Measurements from ENCODE around the gene XKR3. TPM values are rescaled to one million over a fixed set of nuclear protein-coding genes. Genes with fewer than 3 reads are reported as not detected.

XKR3 gene
- total RNA-seq, 1 experiment from 2014 or later = 0.17 TPM

GRCh38 chr22:16845465-16845864 is 20.3 kb upstream of the XKR3 start:
- intact Hi-C loops (cut with micrococcal nuclease; ENCODE audit: unreplicated experiment) = no loop called here
- Histone ChIP-seq H3K27ac (ENCODE audit: low read depth, low read length, poor library complexity, severe bottlenecking) (no peak overlapping the region), H3K27me3 (replicated peaks; ENCODE audit: insufficient read depth, low read depth, low read length, poor library complexity) (no peaks in the 10 kb centered on the region), H3K9me3 (ENCODE audit: low read depth, low read length, poor library complexity, severe bottlenecking) (peaks cover 22% of the 10 kb centered on the region), H3K36me3 (ENCODE audit: insufficient read depth, low read length, poor library complexity, severe bottlenecking) (no peaks in the 10 kb centered on the region), H3K4me1 (ENCODE audit: insufficient read depth, low read length, poor library complexity, severe bottlenecking) (no peaks in the 10 kb centered on the region), H3K4me3 (ENCODE audit: low read depth, low read length, poor library complexity, severe bottlenecking) (no peak overlapping the region)
- DNase-seq (ENCODE audit: low spot score) = no peak
- CTCF ChIA-PET = no interaction called here
- POLR2A ChIA-PET (ENCODE audit: low non-redundant PET) = no interaction called here
- TF ChIP-seq, protein P1, sequence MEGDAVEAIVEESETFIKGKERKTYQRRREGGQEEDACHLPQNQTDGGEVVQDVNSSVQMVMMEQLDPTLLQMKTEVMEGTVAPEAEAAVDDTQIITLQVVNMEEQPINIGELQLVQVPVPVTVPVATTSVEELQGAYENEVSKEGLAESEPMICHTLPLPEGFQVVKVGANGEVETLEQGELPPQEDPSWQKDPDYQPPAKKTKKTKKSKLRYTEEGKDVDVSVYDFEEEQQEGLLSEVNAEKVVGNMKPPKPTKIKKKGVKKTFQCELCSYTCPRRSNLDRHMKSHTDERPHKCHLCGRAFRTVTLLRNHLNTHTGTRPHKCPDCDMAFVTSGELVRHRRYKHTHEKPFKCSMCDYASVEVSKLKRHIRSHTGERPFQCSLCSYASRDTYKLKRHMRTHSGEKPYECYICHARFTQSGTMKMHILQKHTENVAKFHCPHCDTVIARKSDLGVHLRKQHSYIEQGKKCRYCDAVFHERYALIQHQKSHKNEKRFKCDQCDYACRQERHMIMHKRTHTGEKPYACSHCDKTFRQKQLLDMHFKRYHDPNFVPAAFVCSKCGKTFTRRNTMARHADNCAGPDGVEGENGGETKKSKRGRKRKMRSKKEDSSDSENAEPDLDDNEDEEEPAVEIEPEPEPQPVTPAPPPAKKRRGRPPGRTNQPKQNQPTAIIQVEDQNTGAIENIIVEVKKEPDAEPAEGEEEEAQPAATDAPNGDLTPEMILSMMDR (conservative IDR thresholded peaks at IDR 0.05; ENCODE audit: low read depth, low read length) = no peak
- no peak for TF ChIP-seq EZH2 (IDR thresholded peaks at IDR 0.05; ENCODE audit: borderline replicate concordance, low read depth, low read length, poor library complexity, severe bottlenecking)
- no TSS peak for BruUV-seq (replicated peaks)

DNA sequence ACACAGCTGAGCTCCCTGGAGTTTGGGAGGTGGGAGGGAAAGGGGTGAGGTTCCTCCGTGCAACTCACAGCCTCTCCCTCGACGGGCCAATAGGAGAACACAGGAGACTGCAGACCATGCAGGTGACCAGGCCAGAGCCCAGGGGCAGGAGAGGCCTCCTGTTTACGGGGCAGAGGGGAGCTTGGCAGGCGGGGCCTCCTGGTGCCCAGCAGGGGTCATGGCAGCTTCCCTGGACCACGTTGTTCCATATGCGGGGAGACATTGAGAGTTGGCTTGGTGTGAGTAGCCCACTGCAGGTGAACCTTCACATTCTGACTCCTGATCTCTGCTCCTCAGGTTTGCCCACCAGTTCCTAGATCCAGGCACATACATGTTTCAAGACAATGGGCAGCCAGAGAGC is 19.3 kb upstream of the XKR3 start:
- DNase-seq (ENCODE audit: low spot score) = no peak
- no peak for TF ChIP-seq EZH2 (IDR thresholded peaks at IDR 0.05; ENCODE audit: borderline replicate concordance, low read depth, low read length, poor library complexity, severe bottlenecking)
- TF ChIP-seq, protein P1 (conservative IDR thresholded peaks at IDR 0.05; ENCODE audit: low read depth, low read length) = no peak
- H3K27me3 ChIP-seq (replicated peaks; ENCODE audit: insufficient read depth, low read depth, low read length, poor library complexity) = no peaks in the 10 kb centered on the region
- BruUV-seq (replicated peaks) = no TSS peak
- H3K36me3 ChIP-seq (ENCODE audit: insufficient read depth, low read length, poor library complexity, severe bottlenecking) = no peaks in the 10 kb centered on the region
- H3K27ac ChIP-seq (ENCODE audit: low read depth, low read length, poor library complexity, severe bottlenecking) = no peak overlapping the region
- intact Hi-C loops (cut with micrococcal nuclease; ENCODE audit: unreplicated experiment) = no loop called here
- ChIA-PET CTCF (no interaction called here), POLR2A (ENCODE audit: low non-redundant PET) (no interaction called here)
- H3K4me3 ChIP-seq (ENCODE audit: low read depth, low read length, poor library complexity, severe bottlenecking) = no peak overlapping the region
- H3K4me1 ChIP-seq (ENCODE audit: insufficient read depth, low read length, poor library complexity, severe bottlenecking) = no peaks in the 10 kb centered on the region
- peaks cover 22% of the 10 kb centered on the region for H3K9me3 ChIP-seq (ENCODE audit: low read depth, low read length, poor library complexity, severe bottlenecking)

DNA sequence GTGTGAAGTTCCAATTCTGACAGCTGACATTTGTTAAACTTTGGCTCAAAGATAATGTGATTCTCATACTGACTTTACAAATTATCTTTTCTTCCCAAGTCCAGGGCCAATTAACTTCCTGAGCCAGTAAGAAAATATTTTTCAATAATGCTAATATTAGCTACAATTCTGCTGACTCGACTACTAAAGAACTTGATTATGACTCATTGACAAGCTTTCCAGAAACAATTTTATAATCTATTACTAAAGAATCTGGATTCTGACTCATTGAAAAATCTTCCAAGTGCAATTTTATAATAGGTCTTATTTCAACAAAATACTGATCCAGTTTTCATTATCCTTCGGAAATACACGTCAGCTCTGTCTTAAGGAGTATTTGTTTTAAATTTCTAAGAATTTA is 12.9 kb upstream of the XKR3 start:
- no peak for DNase-seq (ENCODE audit: low spot score)
- Histone ChIP-seq H3K9me3 (ENCODE audit: low read depth, low read length, poor library complexity, severe bottlenecking) (peaks cover 5% of the 10 kb centered on the region), H3K27ac (ENCODE audit: low read depth, low read length, poor library complexity, severe bottlenecking) (no peak overlapping the region), H3K4me3 (ENCODE audit: low read depth, low read length, poor library complexity, severe bottlenecking) (no peak overlapping the region), H3K4me1 (ENCODE audit: insufficient read depth, low read length, poor library complexity, severe bottlenecking) (no peaks in the 10 kb centered on the region), H3K27me3 (replicated peaks; ENCODE audit: insufficient read depth, low read depth, low read length, poor library complexity) (no peaks in the 10 kb centered on the region), H3K36me3 (ENCODE audit: insufficient read depth, low read length, poor library complexity, severe bottlenecking) (no peaks in the 10 kb centered on the region)
- no TSS peak for BruUV-seq (replicated peaks)
- intact Hi-C loops (cut with micrococcal nuclease; ENCODE audit: unreplicated experiment) = loop anchor here (10.0 kb wide), 1 partner anchor 53 kb away; no protein-coding TSS in a partner anchor
- ChIA-PET CTCF (no interaction called here), POLR2A (ENCODE audit: low non-redundant PET) (no interaction called here)
- TF ChIP-seq, protein P1 (conservative IDR thresholded peaks at IDR 0.05; ENCODE audit: low read depth, low read length) = no peak
- no peak for TF ChIP-seq EZH2 (IDR thresholded peaks at IDR 0.05; ENCODE audit: borderline replicate concordance, low read depth, low read length, poor library complexity, severe bottlenecking)
